Chondrocyte (in vitro differentiated cells): Measurements from ENCODE around the gene SHISA9. TPM values are rescaled to one million over a fixed set of nuclear protein-coding genes. Genes with fewer than 3 reads are reported as not detected.

Source experiments
- DNase-seq: peaks from one replicate; pipeline ENCODE4 v3.0.0; 2021; ENCODE audit warnings: mixed read lengths, low spot score
- H3K27ac Mint-ChIP-seq: one replicate; pipeline ENCODE4 v1.8.0; 2021; ENCODE audit warnings: mild to moderate bottlenecking, moderate library complexity, mixed read lengths; ENCODE audit not compliant: unreplicated experiment
- H3K27me3 Mint-ChIP-seq: 2 replicates; pipeline ENCODE4 v1.8.0; 2021; ENCODE audit warnings: low read depth, mixed read lengths
- H3K36me3 Mint-ChIP-seq: 2 replicates; pipeline ENCODE4 v1.8.0; 2021; ENCODE audit warnings: low read depth, mixed read lengths
- H3K4me1 Mint-ChIP-seq: 2 replicates; pipeline ENCODE4 v1.8.0; 2021; ENCODE audit warnings: low read depth, mild to moderate bottlenecking, mixed read lengths
- H3K4me3 Mint-ChIP-seq: one replicate; pipeline ENCODE4 v1.8.0; 2021; ENCODE audit warnings: mild to moderate bottlenecking, moderate library complexity, mixed read lengths; ENCODE audit not compliant: unreplicated experiment
- H3K9me3 Mint-ChIP-seq: 2 replicates; pipeline ENCODE4 v1.8.0; 2021; ENCODE audit warnings: low read depth, mixed read lengths
- CTCF ChIP-seq: fragments of 200-600 bp; sonication (generic); IDR thresholded peaks from 2 replicates; pipeline ENCODE4 v1.5.0; 2021; ENCODE audit warnings: antibody characterized with exemption, mild to moderate bottlenecking, moderate library complexity
- total RNA-seq: library from RNA; stranded (reverse); gene quantifications from 3 replicates; pipeline ENCODE4 v1.2.1, GENCODE V29; 2021

The SHISA9 gene
- total RNA-seq, 1 donor from 2014 or later = 1.6 TPM

DNA sequence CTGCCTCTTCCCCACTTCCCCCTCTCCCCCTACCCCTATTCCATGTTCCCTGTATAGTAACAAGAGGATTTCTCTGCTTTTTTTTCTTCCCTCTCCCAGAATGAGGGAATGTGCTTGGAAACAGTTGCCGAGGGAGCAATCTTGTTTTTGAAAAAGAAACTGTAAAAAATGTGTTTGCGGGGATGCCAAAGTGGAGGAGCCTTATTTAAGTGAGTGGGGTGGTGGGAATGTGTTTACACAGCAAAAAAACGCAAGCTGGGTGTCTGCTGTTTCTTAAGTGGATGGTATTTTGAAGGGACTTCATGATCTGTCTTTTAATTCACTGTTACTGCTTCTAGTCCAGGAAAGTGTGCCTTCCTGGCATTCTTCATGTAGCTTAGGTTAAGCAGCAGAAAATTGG lies 254.4 kb downstream of the SHISA9 start:
- Mint-ChIP-seq H3K27ac (no peak overlapping the region), H3K4me1 (no peaks in the 10 kb centered on the region)

GRCh38 chr16:13157082-13157481 lies 255.7 kb downstream of the SHISA9 start:
- no peak for DNase-seq
- no peaks in the 10 kb centered on the region for H3K4me1 Mint-ChIP-seq
- no peak overlapping the region for H3K27ac Mint-ChIP-seq
- no peak overlapping the region for H3K4me3 Mint-ChIP-seq
- no peaks in the 10 kb centered on the region for H3K36me3 Mint-ChIP-seq
- peaks cover 5% of the 10 kb centered on the region for H3K9me3 Mint-ChIP-seq
- TF ChIP-seq CTCF = no peak
- H3K27me3 Mint-ChIP-seq = no peaks in the 10 kb centered on the region

More for the DNA sequence above, 254.4 kb downstream of the SHISA9 start:
- DNase-seq = no peak
- no peak overlapping the region for H3K4me3 Mint-ChIP-seq
- H3K36me3 Mint-ChIP-seq = no peaks in the 10 kb centered on the region
- H3K27me3 Mint-ChIP-seq = no peaks in the 10 kb centered on the region
- peaks cover 5% of the 10 kb centered on the region for H3K9me3 Mint-ChIP-seq
- no peak for TF ChIP-seq CTCF

- Mint-ChIP-seq H3K9me3 (peaks cover 3% of the 10 kb centered on the region), H3K4me1 (no peaks in the 10 kb centered on the region), H3K27ac (no peak overlapping the region), H3K4me3 (no peak overlapping the region), H3K27me3 (no peaks in the 10 kb centered on the region), H3K36me3 (no peaks in the 10 kb centered on the region)
- DNase-seq = no peak
- TF ChIP-seq CTCF = no peak
Observed at GRCh38 chr16:13158427-13158826, 257.0 kb downstream of the SHISA9 start.

DNA sequence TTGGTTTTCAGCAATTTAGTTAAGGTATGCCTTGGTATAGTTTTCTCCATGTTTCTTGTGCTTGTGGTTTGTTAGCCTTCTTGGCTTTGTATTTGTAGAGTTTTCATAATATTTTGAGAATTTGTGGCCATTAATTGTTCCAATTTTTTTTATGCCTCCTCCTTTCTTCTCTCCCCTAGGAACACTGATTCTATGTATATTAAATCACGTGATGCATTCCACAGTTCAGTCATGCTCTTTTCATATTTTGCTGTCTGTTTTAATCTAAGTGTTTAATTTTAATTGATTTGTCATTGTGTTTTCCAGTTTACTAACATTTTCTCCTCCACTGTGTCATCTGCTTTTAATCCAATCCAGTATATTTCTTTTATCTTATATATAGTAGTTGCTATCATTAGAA lies 263.6 kb downstream of the SHISA9 start:
- no peaks in the 10 kb centered on the region for H3K4me1 Mint-ChIP-seq
- no peaks in the 10 kb centered on the region for H3K27me3 Mint-ChIP-seq
- TF ChIP-seq CTCF = no peak
- no peak for DNase-seq
- H3K9me3 Mint-ChIP-seq = peaks cover 30% of the 10 kb centered on the region
- H3K4me3 Mint-ChIP-seq = no peak overlapping the region
- H3K27ac Mint-ChIP-seq = no peak overlapping the region
- H3K36me3 Mint-ChIP-seq = no peaks in the 10 kb centered on the region

DNA sequence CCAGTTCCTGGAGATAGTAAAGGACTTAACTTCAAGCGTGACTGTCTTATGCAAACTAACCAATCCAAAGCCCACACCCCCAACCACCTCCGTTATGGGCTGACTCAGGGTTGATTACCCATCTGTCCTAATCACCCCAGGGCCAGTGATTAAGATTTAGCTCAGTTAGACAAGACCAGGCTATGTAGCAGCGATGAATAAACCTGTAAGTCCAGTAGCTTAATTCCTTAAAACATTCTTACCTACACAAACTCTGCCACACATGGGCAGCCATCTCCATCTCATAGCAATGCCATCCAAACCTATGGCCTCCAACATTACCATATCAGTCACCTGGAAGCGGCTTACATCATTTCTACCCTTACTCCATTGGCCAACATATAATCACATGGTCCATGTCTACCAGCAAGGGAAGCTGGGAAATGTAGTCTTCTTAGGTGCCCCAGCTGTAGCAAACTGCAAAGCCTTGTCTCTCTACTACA lies 266.7 kb downstream of the SHISA9 start:
- H3K27me3 Mint-ChIP-seq = no peaks in the 10 kb centered on the region
- H3K27ac Mint-ChIP-seq = no peak overlapping the region
- no peak for TF ChIP-seq CTCF
- DNase-seq = no peak
- H3K9me3 Mint-ChIP-seq = peaks cover 27% of the 10 kb centered on the region
- no peak overlapping the region for H3K4me3 Mint-ChIP-seq
- H3K4me1 Mint-ChIP-seq = no peaks in the 10 kb centered on the region
- H3K36me3 Mint-ChIP-seq = no peaks in the 10 kb centered on the region
